Ovary (tissue), 9 donors: ENCODE data around the gene MKRN2. TPM values are rescaled to one million over a fixed set of nuclear protein-coding genes. Genes with fewer than 3 reads are reported as not detected.

ENCODE experiments used
- DNase-seq, 5 donors: peaks; one replicate each; pipeline ENCODE4 v3.0.0-alpha.2; 2019 to 2020
- H3K27ac ChIP-seq, 2 donors: fragments of 200-600 bp; one replicate each; pipeline versions ENCODE4 v1.5.1 to v1.8.0; 2019 to 2022
- H3K27me3 ChIP-seq: fragments of 200-600 bp; one replicate; pipeline ENCODE4 v1.8.0; 2022
- H3K36me3 ChIP-seq: fragments of 200-600 bp; sonication (generic); one replicate; pipeline ENCODE4 v1.5.1; 2019
- H3K4me1 ChIP-seq: one replicate; pipeline ENCODE4 v1.8.1; 2013; ENCODE audit warnings: mild to moderate bottlenecking, moderate library complexity; ENCODE audit not compliant: insufficient read depth
- H3K4me3 ChIP-seq: fragments of 200-600 bp; sonication (generic); one replicate; pipeline ENCODE4 v1.5.1; 2017
- H3K9me3 ChIP-seq, 2 donors: fragments of 200-600 bp in 1 of 2; sonication (generic) in 1 of 2; one replicate each; pipeline versions ENCODE4 v1.5.1 to v1.8.1; 2013 to 2019; ENCODE audit warnings: mild to moderate bottlenecking in 1 of 2, moderate library complexity in 1 of 2
- EP300 ChIP-seq: sonication (generic); formaldehyde crosslinking; IDR thresholded peaks from one replicate; pipeline ENCODE4 v1.6.1; 2017; ENCODE audit warnings: antibody characterized with exemption
- POLR2A ChIP-seq: fragments of 450-650 bp; IDR thresholded peaks from one replicate; pipeline ENCODE4 v1.6.1; 2017; ENCODE audit warnings: antibody characterized with exemption, mild to moderate bottlenecking, moderate library complexity
- WGBS, 3 donors: extraction: QIAGEN DNeasy Blood & Tissue Kit in 1 of 3; methylation state at CpG; one replicate each; pipeline versions ENCODE4 v1.1.5 to v1.1.7; 2013 to 2017; 5-methylcytosine and 5-hydroxymethylcytosine counted together
- intact Hi-C, 4 donors: fragments of 100-400 bp; cut with DNase I; formaldehyde crosslinking; loops; one replicate each; pipeline versions ENCODE4 v1.11.0 to v1.15.1; 2022 to 2023
- polyA plus RNA-seq, 2 donors: library from polyadenylated mRNA; stranded (reverse); fragments of 200-250 nt in 1 of 2; fragments of 350-450 nt in 1 of 2; fragmentation: Illumina TruSeq in 1 of 2; extraction: RNeasy Lipid Tissue Mini Kit (QIAGEN cat#74804) in 1 of 2; gene quantifications; one replicate each; pipeline ENCODE4 v1.2.3, GENCODE V29; 2013 to 2014
- total RNA-seq, 7 donors: library from RNA; depleted of rRNA in 2 of 7; stranded (reverse); fragments of >200 nt in 2 of 7; fragmentation: NEBNext Ultra II Directional in 3 of 7; extraction: Animal tissue kit (Norgen Biotek cat#: 25700) in 3 of 7; gene quantifications; one replicate each; pipeline versions ENCODE4 v1.1.0 to v1.2.4, GENCODE V29; 2016 to 2023
- TF ChIP-seq, protein P1 (sequence below), 3 donors: fragments of 450-650 bp in 2 of 3; fragments of 200-600 bp in 1 of 3; IDR thresholded peaks; one replicate each; pipeline versions ENCODE4 v1.5.1 to v1.8.0; 2016 to 2022; ENCODE audit warnings: antibody characterized with exemption in 3 of 3, mild to moderate bottlenecking in 1 of 3
- donor health status: DM: no; HTN: no; CAD: no; lungs with moderate emphysema.
- donor health status: DM: no; HTN: no; CAD: no.
- donor health status: Bipolar disorder and iron deficiency.
- donor health status: DM: yes; HTN: yes; CAD: no.
- donor health status: DM: no; HTN: no; CAD: no.
- donor health status: DM: yes; HTN: yes; CAD: no.

Gene MKRN2
- total and polyA plus RNA-seq, 9 donors = 23.8 to 42.3 (median 28.8) TPM

DNA sequence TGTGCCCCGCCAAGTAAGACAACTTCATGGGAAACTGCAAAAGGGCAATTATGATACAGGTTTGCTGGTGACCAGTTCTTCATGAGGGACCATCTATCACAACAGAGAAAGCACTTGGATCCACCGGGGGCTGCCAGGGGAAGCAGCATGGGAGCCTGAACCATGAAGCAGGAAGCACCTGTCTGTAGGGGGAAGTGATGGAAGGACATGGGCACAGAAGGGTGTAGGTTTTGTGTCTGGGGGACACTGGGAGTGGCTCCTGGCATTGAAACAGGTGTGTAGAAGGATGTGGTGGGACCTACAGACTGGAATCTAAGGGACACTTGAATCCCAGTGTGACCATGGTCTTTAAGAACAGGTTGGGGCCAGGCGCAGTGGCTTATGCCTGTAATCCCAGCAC, 22.6 kb downstream of the MKRN2 start:
- no peaks in the 10 kb centered on the region for H3K36me3 ChIP-seq
- TF ChIP-seq, protein P1, sequence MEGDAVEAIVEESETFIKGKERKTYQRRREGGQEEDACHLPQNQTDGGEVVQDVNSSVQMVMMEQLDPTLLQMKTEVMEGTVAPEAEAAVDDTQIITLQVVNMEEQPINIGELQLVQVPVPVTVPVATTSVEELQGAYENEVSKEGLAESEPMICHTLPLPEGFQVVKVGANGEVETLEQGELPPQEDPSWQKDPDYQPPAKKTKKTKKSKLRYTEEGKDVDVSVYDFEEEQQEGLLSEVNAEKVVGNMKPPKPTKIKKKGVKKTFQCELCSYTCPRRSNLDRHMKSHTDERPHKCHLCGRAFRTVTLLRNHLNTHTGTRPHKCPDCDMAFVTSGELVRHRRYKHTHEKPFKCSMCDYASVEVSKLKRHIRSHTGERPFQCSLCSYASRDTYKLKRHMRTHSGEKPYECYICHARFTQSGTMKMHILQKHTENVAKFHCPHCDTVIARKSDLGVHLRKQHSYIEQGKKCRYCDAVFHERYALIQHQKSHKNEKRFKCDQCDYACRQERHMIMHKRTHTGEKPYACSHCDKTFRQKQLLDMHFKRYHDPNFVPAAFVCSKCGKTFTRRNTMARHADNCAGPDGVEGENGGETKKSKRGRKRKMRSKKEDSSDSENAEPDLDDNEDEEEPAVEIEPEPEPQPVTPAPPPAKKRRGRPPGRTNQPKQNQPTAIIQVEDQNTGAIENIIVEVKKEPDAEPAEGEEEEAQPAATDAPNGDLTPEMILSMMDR (IDR thresholded peaks at IDR 0.05) = no peak
- no peak for TF ChIP-seq EP300

DNA sequence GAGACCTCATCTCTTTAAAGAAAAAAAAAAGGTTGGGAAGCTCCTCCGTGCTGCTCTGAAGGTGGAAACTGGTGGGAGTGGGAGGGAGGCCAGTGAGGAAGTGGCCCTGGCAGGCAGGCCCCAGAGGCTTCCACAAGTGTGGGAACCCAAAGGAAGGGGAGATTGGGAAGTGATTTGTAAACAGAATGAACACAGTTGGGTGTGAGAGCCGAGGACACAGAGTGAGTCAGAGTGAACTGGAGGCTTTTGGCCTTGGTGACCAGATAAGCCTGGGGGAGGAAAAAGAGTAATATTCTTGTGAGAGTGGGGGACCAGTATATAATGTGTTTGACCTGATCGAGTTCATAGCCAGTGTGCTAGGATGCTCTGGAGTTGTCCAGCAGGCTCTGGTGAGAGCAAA, 23.0 kb downstream of the MKRN2 start:
- TF ChIP-seq POLR2A (no peak), EP300 (no peak)
- TF ChIP-seq, protein P1 (IDR thresholded peaks at IDR 0.05) = no peak
- 1 to 9% (median 7%) methylated on average over 3 of the region's 3 CpGs for WGBS, 3 donors
- DNase-seq = no peak
- intact Hi-C loops = no loop called here
- Histone ChIP-seq H3K4me1 (no peaks in the 10 kb centered on the region), H3K9me3 (no peaks in the 10 kb centered on the region), H3K27ac (no peak overlapping the region), H3K27me3 (no peaks in the 10 kb centered on the region), H3K36me3 (no peaks in the 10 kb centered on the region), H3K4me3 (no peak overlapping the region)

More for the DNA sequence above, 22.6 kb downstream of the MKRN2 start:
- Histone ChIP-seq H3K27me3 (no peaks in the 10 kb centered on the region), H3K27ac (no peak overlapping the region), H3K4me3 (no peak overlapping the region), H3K4me1 (no peaks in the 10 kb centered on the region), H3K9me3 (no peaks in the 10 kb centered on the region)
- intact Hi-C loops = no loop called here
- no peak for DNase-seq
- WGBS, 3 donors = 83 to 92% (median 88%) methylated on average over 3 of the region's 3 CpGs

DNA sequence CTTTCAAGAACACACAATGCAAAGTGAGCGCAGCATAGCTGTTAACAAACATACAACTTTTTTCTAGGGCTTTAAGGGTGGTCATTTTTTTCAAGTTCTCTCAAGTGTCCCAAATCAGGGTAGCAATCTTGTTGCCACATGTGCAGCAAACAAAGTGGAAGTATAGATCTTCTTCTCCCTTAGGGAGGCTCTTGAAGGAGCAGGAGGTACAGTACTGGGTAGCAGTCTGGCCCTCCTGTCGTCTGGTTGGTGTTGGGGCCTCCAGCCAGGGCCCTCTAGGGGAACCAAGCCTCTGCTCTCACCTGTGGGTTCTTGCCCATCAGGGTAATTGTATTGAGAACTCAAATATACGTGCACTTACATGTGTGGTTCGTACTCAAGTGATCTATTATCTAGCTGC, 25.8 kb downstream of the MKRN2 start:
- Histone ChIP-seq H3K27ac (no peak overlapping the region), H3K4me3 (no peak overlapping the region), H3K27me3 (no peaks in the 10 kb centered on the region), H3K36me3 (no peaks in the 10 kb centered on the region), H3K4me1 (no peaks in the 10 kb centered on the region), H3K9me3 (no peaks in the 10 kb centered on the region)
- WGBS, 3 donors = 70 to 72% (median 71%) methylated on average over 4 of the region's 4 CpGs
- intact Hi-C loops = no loop called here
- DNase-seq = no peak
- TF ChIP-seq POLR2A (no peak), EP300 (no peak)
- TF ChIP-seq, protein P1 (IDR thresholded peaks at IDR 0.05) = no peak

DNA sequence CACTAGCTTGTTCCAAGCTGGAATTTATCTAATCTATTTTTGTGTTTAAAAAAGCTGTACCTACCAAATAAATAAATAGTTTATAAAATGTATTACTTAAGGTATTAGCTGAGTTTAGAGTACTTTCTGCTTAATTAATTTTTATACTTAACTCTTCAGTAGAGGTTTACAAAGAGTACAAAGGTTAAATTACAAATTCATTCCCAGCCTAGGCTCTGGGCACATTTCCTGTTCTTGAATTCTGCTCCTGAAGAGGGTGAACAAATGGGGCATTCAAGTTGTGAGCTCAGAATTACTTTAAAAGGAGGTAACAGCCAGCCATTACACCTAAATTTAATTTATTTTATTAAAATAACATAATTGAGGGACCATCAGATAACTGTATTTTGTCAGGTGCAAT, 26.4 kb downstream of the MKRN2 start:
- Histone ChIP-seq H3K4me3 (no peak overlapping the region), H3K36me3 (no peaks in the 10 kb centered on the region), H3K9me3 (no peaks in the 10 kb centered on the region), H3K27ac (no peak overlapping the region), H3K4me1 (no peaks in the 10 kb centered on the region), H3K27me3 (no peaks in the 10 kb centered on the region)
- TF ChIP-seq, protein P1 (IDR thresholded peaks at IDR 0.05) = no peak
- TF ChIP-seq POLR2A = no peak
- no peak for TF ChIP-seq EP300
- intact Hi-C loops = no loop called here
- no peak for DNase-seq

DNA sequence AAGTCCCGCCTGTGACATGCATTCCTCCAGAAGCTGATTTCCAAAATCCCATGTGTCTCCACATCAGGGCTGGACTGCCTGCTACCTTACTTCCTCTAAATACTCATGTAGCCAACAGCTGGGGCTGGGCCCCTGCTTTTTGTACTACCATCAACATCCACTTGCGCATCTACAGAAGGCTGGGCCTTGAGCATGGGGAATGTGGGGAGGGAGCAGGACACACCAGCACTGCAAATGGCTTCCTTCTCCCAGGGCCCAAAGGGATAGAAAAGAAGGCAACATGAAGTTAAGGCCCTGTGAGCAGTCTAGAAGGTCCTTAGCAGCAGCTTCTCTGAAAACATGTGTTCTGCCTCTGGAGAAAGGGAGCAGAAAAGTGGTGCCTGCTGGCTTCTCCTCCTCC, 27.2 kb downstream of the MKRN2 start:
- H3K36me3 ChIP-seq = no peaks in the 10 kb centered on the region
- H3K9me3 ChIP-seq = no peaks in the 10 kb centered on the region
- WGBS, 3 donors = 82 to 97% (median 93%) methylated on average over 2 of the region's 2 CpGs
- H3K27me3 ChIP-seq = no peaks in the 10 kb centered on the region
- H3K4me1 ChIP-seq = no peaks in the 10 kb centered on the region
- H3K4me3 ChIP-seq = no peak overlapping the region
- no peak for DNase-seq
- H3K27ac ChIP-seq = no peak overlapping the region
- TF ChIP-seq, protein P1 (IDR thresholded peaks at IDR 0.05) = no peak
- TF ChIP-seq EP300 (no peak), POLR2A (no peak)
- intact Hi-C loops = no loop called here
